ENCODE measurements around the gene PPFIBP1.
"Not testable (repeated sequence)": the region's sequence is repeated elsewhere in the genome, so short reads cannot be mapped to it uniquely, and the experiment has no call there.

Gene PPFIBP1

GRCh38 chr12:27589419-27589818, 65.4 kb downstream of the PPFIBP1 start:
- no peaks in the 10 kb centered on the region for H3K36me3 ChIP-seq (ENCODE audit: insufficient read depth, low read length)
- no peaks in the 10 kb centered on the region for H3K9me3 ChIP-seq (ENCODE audit: low read depth, low read length)
- no peak overlapping the region for H3K9ac ChIP-seq (ENCODE audit: insufficient read length)
- no peak for TF ChIP-seq POLR2AphosphoS5 (IDR thresholded peaks at IDR 0.05; ENCODE audit: borderline replicate concordance, low read depth, low read length)
- no peak for TF ChIP-seq EZH2 (IDR thresholded peaks at IDR 0.05)
- no peak for TF ChIP-seq FOXP2 (optimal IDR thresholded peaks at IDR 0.05; ENCODE audit: control extremely low read depth, extremely low read length, insufficient read depth)
- H3K4me3 ChIP-seq, result no peak overlapping the region
- DNase-seq (ENCODE audit: low read depth, low spot score), result no peak
- H3K27ac ChIP-seq, result no peak overlapping the region

DNA sequence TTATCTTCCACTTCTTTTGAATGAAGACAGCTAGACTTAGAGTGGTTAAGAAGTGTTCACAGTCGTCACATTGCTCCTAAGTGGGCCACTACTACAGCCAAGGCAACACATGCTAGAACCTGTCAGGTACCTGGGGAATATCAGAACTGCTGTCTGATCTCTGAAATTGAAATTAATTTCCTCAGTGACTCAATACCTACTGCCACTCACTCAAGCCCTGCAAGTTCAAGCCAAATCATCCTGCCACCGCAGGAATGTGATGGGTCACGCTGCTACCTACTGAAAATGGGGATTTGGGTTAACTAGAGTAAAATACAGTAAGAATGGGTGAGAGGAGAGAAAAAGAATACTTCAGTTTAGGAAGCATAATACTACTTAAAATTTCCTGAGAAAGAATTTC, 67.7 kb downstream of the PPFIBP1 start:
- not testable (repeated sequence) for H3K27ac ChIP-seq; H3K36me3 ChIP-seq (ENCODE audit: insufficient read depth, low read length); H3K4me3 ChIP-seq; H3K9ac ChIP-seq (ENCODE audit: insufficient read length); H3K9me3 ChIP-seq (ENCODE audit: low read depth, low read length); DNase-seq (ENCODE audit: low read depth, low spot score)

DNA sequence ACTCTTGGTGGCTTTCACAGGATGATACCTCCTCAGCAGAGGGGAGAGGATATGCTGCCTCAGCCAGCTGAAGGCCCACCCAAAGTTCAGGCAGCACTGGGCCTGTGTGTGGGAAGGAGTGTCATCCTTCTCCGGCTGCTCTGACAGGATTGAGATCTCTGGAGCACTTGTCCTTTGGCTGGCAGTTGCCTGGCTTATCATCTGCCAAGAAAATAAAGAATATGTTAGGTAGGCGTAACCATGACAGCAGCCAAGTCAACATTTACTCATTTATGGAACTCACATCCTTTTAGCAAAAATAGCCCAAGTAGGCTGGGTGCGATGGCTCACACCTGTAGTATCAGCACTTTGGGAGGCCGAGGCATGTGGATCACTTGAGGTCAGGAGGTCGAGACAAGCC, 68.5 kb downstream of the PPFIBP1 start:
- Histone ChIP-seq H3K9ac (ENCODE audit: insufficient read length) (no peak overlapping the region), H3K36me3 (ENCODE audit: insufficient read depth, low read length) (no peaks in the 10 kb centered on the region), H3K4me3 (no peak overlapping the region), H3K27ac (no peak overlapping the region), H3K9me3 (ENCODE audit: low read depth, low read length) (no peaks in the 10 kb centered on the region)
- TF ChIP-seq POLR2AphosphoS5 (IDR thresholded peaks at IDR 0.05; ENCODE audit: borderline replicate concordance, low read depth, low read length), result no peak
- no peak for TF ChIP-seq EZH2 (IDR thresholded peaks at IDR 0.05)
- no peak for TF ChIP-seq FOXP2 (optimal IDR thresholded peaks at IDR 0.05; ENCODE audit: control extremely low read depth, extremely low read length, insufficient read depth)
- no peak for DNase-seq (ENCODE audit: low read depth, low spot score)

- no peaks in the 10 kb centered on the region for H3K36me3 ChIP-seq (ENCODE audit: insufficient read depth, low read length)
- no peak overlapping the region for H3K9ac ChIP-seq (ENCODE audit: insufficient read length)
- DNase-seq (ENCODE audit: low read depth, low spot score), result no peak
- TF ChIP-seq POLR2AphosphoS5 (IDR thresholded peaks at IDR 0.05; ENCODE audit: borderline replicate concordance, low read depth, low read length), result no peak
- TF ChIP-seq FOXP2 (optimal IDR thresholded peaks at IDR 0.05; ENCODE audit: control extremely low read depth, extremely low read length, insufficient read depth), result no peak
- TF ChIP-seq EZH2 (IDR thresholded peaks at IDR 0.05), result no peak
- no peak overlapping the region for H3K27ac ChIP-seq
- no peak overlapping the region for H3K4me3 ChIP-seq
- no peaks in the 10 kb centered on the region for H3K9me3 ChIP-seq (ENCODE audit: low read depth, low read length)
Observed at GRCh38 chr12:27593266-27593665, 69.3 kb downstream of the PPFIBP1 start.

DNA sequence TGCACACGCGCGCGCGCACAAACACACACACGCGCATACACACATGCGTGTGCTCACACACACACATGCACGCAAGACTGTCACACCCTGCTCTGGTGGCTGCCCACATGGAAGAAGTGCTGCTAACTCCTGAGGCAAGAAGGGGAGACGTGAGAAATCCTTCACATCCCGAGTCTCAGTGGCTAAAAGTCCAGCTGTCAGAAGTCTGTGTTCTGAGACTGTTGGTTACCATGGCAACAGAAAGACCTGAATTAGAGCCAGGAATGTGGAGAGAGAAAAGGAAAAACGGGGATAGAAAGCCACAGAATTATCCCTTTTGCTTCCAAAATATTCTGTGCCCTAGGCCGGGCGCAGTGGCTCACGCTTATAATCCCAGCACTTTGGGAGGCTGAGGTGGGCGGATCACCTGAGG, 71.2 kb downstream of the PPFIBP1 start:
- no peak for TF ChIP-seq FOXP2 (optimal IDR thresholded peaks at IDR 0.05; ENCODE audit: control extremely low read depth, extremely low read length, insufficient read depth)
- no peak for TF ChIP-seq EZH2 (IDR thresholded peaks at IDR 0.05)
- Histone ChIP-seq H3K27ac (no peak overlapping the region), H3K9me3 (ENCODE audit: low read depth, low read length) (no peaks in the 10 kb centered on the region), H3K36me3 (ENCODE audit: insufficient read depth, low read length) (no peaks in the 10 kb centered on the region), H3K4me3 (no peak overlapping the region), H3K9ac (ENCODE audit: insufficient read length) (no peak overlapping the region)
- DNase-seq (ENCODE audit: low read depth, low spot score), result no peak

- not testable (repeated sequence) for H3K36me3 ChIP-seq (ENCODE audit: insufficient read depth, low read length); H3K4me3 ChIP-seq; H3K9ac ChIP-seq (ENCODE audit: insufficient read length); H3K27ac ChIP-seq; H3K9me3 ChIP-seq (ENCODE audit: low read depth, low read length); DNase-seq (ENCODE audit: low read depth, low spot score)
Observed at GRCh38 chr12:27598866-27599265, 74.9 kb downstream of the PPFIBP1 start.

DNA sequence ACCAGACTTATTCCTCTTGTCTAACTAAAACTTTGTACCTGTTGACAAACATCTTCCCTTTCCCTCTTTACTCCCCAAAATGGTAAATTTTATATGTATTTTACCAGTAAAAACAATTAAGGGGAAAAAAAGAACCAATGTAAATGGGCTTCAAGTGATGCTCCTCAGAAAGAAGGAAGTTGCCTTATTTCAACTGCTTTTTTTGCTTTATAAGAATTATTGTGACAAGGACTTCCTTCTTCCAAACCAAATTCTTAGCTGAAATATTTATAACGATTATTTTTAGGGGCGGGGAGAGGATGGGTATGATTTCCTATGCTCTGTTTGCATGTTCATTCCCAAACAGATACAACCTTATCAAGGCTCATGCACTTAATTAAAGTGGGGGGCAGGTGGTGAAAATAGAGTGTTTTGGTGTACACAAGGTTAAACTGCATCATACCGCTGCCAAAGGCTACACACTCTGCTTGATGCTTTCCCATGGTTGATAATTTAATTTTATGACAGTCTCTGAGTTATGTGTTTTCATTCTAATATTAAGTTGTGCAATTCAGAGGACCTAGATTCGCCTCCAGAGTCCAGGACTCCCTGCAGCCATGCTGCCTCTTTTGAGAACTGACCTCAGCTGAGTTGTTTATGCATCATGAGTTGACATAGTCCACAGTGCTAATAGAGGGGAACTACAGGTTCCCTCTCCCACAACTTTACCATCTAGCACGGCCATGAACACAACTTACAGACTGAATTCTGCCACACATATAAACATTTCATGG, 77.2 kb downstream of the PPFIBP1 start:
- H3K4me3 ChIP-seq; DNase-seq (ENCODE audit: low read depth, low spot score); H3K9ac ChIP-seq (ENCODE audit: insufficient read length); H3K9me3 ChIP-seq (ENCODE audit: low read depth, low read length); H3K36me3 ChIP-seq (ENCODE audit: insufficient read depth, low read length); H3K27ac ChIP-seq: not testable (repeated sequence)

DNA sequence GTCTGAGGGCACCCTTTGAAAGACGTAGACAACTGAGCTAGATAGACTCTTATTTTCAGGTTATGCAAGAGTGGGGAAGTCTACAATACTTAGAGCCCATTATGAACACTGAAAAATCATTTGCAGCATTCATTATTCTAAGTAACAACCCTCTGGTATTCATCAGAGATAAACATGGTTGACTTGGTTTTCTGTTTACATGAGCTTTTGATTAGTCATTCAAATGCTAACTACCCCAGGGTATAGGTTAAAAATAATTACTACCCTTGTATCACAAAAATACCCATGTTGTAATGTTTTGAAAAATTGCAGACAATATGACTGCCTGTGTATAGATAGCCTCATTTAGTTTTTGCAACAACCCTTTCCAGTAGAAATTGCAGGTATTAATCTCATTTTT, 78.5 kb downstream of the PPFIBP1 start:
- no peaks in the 10 kb centered on the region for H3K9me3 ChIP-seq (ENCODE audit: low read depth, low read length)

DNA sequence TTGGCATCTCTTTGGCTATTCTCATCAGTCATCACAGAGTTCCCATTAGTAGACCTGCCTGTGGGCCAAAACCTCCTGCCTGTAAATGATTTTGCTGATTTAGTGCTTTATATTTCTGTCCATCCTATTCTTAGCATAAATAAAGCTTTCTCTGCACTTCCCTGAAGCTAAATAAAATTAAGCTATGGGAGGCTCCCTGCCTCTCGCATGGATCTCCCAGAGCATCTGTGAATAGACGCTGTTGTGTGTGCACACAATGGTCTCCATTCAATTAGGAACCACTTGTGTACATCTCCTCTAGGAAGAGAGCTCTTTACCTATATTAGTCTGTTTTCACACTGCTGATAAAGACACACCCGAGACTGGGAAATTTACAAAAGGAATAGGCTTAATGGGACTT, 80.4 kb downstream of the PPFIBP1 start:
- Histone ChIP-seq H3K36me3 (ENCODE audit: insufficient read depth, low read length) (no peaks in the 10 kb centered on the region), H3K4me3 (no peak overlapping the region), H3K27ac (no peak overlapping the region), H3K9ac (ENCODE audit: insufficient read length) (no peak overlapping the region), H3K9me3 (ENCODE audit: low read depth, low read length) (no peaks in the 10 kb centered on the region)
- TF ChIP-seq POLR2AphosphoS5 (IDR thresholded peaks at IDR 0.05; ENCODE audit: borderline replicate concordance, low read depth, low read length) (no peak), FOXP2 (optimal IDR thresholded peaks at IDR 0.05; ENCODE audit: control extremely low read depth, extremely low read length, insufficient read depth) (no peak), EZH2 (IDR thresholded peaks at IDR 0.05) (no peak)
- no peak for DNase-seq (ENCODE audit: low read depth, low spot score)

More for the DNA sequence above, 78.5 kb downstream of the PPFIBP1 start:
- no peak for TF ChIP-seq POLR2AphosphoS5 (IDR thresholded peaks at IDR 0.05; ENCODE audit: borderline replicate concordance, low read depth, low read length)
- TF ChIP-seq EZH2 (IDR thresholded peaks at IDR 0.05), result no peak
- TF ChIP-seq FOXP2 (optimal IDR thresholded peaks at IDR 0.05; ENCODE audit: control extremely low read depth, extremely low read length, insufficient read depth), result no peak
- H3K36me3 ChIP-seq (ENCODE audit: insufficient read depth, low read length), result no peaks in the 10 kb centered on the region
- no peak for DNase-seq (ENCODE audit: low read depth, low spot score)
- H3K4me3 ChIP-seq, result no peak overlapping the region
- H3K27ac ChIP-seq, result no peak overlapping the region
- H3K9ac ChIP-seq (ENCODE audit: insufficient read length), result no peak overlapping the region

All from SK-N-MC (cell line).